Lung microvascular endothelial cell (primary cell): ENCODE results near the gene WASHC4. TPM values are rescaled to one million over a fixed set of nuclear protein-coding genes. Genes with fewer than 3 reads are reported as not detected.

Source experiments
- DNase-seq, 2 donors: peaks; one replicate each; pipeline versions ENCODE4 v3.0.0 to v3.0.0-alpha.2; 2010; ENCODE audit warnings: low read depth in 2 of 2
- total RNA-seq: library from RNA; depleted of rRNA; stranded (reverse); fragments of >200 nt; gene quantifications from 2 replicates; pipeline ENCODE4 v1.2.1, GENCODE V29; 2014

The WASHC4 gene, protein sequence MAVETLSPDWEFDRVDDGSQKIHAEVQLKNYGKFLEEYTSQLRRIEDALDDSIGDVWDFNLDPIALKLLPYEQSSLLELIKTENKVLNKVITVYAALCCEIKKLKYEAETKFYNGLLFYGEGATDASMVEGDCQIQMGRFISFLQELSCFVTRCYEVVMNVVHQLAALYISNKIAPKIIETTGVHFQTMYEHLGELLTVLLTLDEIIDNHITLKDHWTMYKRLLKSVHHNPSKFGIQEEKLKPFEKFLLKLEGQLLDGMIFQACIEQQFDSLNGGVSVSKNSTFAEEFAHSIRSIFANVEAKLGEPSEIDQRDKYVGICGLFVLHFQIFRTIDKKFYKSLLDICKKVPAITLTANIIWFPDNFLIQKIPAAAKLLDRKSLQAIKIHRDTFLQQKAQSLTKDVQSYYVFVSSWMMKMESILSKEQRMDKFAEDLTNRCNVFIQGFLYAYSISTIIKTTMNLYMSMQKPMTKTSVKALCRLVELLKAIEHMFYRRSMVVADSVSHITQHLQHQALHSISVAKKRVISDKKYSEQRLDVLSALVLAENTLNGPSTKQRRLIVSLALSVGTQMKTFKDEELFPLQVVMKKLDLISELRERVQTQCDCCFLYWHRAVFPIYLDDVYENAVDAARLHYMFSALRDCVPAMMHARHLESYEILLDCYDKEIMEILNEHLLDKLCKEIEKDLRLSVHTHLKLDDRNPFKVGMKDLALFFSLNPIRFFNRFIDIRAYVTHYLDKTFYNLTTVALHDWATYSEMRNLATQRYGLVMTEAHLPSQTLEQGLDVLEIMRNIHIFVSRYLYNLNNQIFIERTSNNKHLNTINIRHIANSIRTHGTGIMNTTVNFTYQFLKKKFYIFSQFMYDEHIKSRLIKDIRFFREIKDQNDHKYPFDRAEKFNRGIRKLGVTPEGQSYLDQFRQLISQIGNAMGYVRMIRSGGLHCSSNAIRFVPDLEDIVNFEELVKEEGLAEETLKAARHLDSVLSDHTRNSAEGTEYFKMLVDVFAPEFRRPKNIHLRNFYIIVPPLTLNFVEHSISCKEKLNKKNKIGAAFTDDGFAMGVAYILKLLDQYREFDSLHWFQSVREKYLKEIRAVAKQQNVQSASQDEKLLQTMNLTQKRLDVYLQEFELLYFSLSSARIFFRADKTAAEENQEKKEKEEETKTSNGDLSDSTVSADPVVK
- total RNA-seq = 79.1 and 106 TPM in 2 replicates

DNA sequence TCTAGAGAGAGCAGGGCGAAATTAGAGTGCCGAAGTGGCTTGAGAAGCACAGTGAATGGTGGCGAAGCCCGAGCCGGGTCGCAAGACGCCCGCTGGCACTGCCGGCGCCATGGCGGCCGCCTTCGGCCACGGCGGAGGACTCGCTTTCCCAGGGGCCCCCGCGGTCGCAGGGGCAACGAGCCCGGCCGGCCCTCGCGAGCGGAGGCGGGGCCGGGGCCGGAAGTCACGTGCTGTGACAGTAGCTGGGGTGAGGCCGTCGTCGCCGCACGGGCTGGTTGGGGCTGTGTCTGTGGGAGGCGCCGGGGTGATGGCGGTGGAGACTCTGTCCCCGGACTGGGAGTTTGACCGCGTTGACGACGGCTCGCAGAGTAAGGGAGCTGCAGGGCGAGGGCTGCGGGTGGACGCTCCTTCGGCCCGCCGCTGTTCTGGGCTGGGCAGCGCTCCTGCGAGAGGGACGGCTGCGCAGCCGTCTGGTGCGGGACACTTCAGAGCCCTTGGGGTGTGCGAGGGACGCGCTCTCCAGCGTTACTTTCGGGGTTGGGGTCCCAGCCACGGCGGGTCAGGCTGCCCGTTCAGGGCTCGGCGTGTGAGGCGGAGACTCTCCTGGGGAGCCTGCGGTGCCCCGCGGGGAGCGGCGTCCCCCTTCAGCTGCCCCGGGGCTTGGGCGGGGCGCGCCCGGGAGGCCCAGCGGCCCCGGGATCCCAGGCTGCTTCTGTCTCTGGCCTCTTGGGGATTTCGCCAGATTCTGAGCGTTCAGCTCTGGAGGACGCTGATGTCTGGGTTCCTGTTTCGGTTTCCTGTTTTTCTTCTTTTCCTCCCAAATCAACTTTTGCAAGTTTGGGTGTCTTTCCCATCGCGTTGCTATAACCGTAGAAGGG is at the start of gene WASHC4:
Gene WASHC4 (plus strand): TSS at position 238 of the 878 bp plus-strand sequence. CDS start 70 bp downstream, at position 308.
- DNase-seq = peak; percentile 94 to 96

DNA sequence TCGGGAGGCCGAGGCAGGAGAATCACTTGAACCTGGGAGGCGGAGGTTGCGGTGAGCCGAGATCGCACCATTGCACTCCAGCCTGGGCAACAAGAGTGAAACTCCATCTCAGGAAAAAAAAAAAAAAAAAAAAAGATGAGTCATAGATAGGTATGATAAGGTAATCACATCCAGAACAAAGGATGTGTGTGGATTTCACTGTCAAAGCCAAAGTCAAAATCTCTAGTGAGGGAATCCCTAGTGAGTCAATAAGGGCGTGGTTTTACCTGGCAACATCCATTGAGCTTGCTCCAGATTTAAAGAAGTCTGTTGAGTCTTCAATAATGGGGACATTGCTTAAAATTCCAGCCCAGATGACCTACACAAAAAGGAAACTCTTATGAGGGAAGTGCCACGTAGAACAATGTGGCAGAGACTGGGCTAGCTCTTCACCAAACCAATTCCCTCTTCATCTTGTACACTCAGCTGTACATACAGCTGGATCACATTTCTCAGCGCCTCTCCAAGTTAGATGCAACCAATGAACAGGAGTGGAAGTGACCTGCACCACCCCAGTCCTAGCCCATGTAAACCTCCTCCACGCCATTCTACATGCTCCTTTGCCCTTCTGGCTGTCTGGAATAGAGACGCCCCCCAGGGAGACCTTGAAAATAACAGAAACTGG is 46.7 kb upstream of the WASHC4 start:
- DNase-seq = no peak

DNA sequence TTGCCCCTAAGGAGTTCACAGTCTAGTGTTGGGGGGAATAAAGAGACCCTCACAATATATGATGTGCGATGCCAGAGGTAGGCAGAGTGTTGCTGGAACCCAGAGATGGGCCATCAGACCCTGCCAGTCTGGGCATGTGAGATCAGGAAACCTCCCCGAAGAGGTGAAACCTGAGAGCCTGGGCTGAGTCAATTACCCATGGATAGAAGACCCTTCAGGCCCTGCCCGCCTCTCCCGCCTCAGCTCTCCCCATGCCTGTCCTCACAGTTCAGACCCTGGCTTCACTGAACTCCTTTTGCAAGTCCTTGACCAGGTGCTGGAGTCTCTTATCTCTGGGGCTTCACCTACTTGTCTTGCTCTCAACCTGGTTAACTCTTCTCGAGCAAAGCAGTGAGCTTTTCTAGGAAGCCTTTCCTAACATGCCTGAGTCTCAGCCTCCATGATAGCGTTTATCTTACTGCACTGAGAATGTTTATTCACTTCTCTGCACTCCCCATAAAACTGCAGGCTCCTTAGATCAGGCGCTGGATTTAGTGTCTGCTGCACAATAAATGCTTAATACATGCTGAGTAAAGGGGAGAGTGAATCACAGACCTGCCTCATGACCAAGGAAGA is 42.9 kb upstream of the WASHC4 start:
- no peak for DNase-seq

DNA sequence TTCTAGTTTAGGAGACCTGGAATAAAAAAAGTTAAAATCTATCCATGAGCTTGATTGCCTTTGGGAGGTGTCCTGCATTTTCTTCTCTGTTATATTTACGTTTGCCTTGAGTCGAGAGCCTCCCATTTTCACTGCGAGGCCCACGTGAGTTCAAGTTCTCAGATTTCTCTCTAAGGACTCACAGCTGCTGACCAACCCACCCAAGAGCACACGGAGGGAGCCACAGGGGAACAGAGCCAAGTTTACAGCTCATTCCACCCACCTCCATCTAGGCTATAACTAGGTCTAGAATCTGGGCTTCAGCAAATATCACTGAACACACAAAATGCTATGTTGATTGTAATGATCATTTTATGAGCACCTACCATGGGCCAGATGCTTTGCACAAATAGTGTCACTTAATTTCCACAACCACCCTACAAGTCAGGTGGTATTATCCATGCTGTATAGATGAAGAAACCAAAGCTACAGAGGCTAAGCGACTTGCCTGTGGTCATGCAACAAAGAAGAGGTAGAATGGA is 40.0 kb upstream of the WASHC4 start:
- no peak for DNase-seq

DNA sequence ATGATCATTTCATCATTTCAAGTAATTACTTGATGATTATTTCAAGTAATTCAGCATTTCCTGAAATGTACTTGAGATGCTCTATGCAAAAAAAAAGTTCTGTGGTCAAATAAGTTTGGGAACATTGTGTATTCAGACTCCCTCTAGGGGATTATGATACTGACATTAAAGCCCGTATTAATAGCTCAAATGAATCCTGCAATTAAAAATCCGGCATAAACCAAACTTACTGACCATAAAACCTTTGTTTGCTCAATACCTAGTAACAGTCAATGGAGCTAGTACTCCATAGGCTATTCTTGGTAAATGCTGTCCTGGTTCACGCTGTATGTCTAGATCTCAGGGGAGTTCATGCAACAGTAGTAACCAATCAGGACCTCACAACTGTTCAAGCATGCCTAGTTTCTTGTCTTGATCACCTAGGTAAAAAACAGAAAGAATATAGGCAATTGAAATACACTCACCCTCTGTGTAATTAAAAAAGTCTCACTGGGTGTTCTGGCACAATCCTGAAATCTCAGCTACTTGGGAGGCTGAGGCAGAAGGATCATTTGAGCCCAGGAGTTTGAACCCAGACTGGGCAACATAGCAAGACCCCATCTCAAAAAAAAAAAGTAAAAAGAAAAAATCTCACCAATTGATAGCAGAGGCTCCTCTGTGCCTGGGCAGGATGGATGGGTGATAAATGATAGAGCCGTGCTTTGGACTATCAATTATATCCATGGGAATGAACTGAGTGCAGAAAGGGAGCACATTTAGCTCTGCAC is 37.4 kb upstream of the WASHC4 start:
- no peak for DNase-seq

DNA sequence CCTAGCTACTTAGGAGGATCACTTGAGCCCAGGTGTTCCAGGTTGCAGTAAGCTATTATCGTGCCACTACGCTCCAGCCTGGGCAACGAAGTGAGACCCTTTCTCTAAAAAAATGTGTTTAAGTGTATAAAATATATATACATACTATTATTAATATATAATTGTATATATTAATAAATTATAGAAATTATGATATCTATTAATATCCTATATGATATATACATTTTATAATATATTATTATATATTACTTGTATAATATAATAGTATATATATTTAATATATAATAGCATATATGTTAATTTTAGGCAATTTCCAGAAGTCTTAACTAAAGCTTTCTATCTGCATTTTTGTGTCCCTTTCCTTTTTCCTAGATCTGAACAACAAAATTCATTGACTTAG is 35.5 kb upstream of the WASHC4 start:
- no peak for DNase-seq

DNA sequence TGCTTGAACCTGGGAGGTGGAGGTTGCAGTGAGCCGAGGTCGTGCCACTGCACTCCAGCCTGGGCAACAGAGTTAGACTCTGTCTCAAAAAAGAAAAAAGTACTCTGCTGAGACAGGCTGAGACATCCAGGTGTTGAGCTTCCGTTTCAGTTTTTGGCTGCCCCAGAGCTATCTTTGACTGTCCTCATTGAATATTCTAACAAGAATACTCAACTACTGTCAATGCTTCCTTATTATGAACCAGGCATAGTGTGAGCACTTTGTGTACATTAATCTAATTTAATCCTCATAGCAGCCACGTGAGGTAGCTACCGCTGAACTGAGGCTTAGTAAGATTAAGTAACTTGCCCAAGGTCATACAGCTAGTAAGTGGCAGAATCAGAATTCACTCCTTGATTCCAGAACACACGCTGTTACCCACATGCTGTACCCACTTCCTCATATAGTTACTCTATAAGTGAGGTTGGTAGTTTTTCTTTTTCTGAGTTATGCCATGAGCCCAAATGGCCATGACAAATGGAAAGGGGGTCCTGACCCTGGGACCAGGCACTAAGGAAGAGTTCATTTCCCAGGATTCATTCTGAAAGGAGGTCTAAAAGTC is 34.5 kb upstream of the WASHC4 start:
- DNase-seq = no peak

DNA sequence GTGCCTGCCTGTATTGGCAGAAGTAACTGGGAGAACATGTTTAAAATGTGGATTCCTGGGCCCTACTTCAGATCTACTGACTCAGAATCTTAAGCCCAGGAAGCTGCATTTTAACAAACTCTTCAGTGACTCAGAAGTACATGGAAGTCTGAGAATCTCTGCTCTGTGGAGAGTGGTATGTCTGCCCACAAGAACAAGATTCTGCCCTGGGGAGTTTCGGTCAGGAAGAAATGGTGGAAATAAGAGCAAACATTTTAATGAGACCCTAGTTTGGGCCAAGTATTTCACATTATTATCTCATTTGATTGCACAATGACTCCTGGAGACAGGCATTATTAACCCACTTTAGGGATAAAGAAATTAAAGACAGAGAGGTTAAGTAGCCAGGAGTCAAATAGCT is 31.4 kb upstream of the WASHC4 start:
- no peak for DNase-seq

DNA sequence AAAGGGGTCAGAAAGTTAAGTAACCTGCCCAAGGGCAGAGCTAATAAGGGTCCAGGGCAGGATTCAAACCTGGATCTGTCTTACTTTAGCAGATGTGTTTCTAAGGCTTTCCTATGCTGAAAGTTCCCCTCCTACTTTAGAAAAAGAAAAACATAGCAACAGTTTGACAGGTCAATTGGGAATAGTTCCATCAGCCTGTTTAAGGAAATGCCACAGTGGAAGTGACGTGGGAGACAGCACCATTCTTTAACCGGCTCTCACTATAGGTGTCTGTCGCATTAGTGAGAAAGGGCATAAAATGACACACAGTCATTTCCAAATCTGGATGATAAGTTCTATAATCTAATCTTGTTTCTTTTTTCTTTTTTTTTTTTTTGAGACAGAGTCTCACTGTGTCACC is 30.6 kb upstream of the WASHC4 start:
- DNase-seq = peak in 1 of 2 donors; percentile 3

DNA sequence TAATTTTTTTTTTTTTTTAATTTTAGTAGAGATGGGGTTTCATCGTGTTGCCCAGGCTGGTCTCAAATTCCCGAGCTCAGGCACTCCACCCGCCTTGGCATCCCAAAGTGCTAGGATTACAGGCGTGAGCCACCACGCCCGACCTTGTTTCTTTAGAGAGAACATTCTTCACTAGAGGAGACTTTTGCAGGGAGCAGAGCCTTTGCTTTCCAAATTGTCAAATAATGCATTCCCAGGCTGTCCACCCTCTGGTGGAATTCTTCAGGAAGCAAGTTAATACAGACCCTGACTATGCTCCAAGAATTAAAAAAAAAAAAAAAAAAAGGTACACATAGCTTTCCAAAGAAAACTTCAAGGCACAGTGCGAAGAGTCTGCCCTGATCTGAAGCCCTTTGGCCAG is 30.1 kb upstream of the WASHC4 start:
- no peak for DNase-seq

DNA sequence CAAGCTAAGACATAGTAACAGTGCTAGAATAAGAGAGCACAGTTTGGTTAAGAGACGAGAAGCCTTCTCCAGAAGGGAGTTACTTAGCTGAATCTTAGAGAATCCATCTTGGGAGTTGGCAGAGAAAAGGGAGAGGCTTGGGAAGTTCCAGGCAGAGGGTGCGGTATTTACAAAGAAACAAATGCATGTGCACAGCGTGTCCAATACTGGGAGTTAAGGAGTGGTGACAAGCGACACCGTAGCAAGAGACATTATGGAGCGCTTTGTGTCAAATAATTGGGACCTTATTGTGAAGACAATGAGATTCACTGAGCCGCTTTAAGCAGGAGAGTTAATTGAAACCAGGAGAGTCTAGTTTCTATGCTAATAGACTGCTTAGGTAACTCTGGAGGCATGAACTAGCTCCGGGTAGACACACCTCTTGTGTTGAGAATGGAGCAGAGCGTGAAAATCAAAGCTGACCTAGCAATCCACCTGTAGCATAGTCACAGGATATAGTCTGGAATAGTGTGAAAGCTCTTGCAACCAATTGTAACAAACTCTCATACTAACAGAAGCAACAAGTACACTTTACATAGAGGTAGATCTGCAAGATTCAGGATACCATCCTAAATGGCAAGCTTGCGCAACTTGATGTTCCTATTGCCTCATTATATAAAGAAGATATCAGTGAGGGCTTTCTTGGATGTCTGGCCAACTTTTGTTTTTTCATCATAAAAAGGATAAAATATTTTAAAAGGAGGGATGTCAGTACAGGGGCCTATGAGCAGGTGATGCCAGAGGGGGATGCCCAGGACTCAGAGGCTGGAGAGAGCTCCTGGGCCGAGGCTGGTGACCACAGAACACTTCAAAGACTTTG is 28.6 kb upstream of the WASHC4 start:
- DNase-seq = no peak

DNA sequence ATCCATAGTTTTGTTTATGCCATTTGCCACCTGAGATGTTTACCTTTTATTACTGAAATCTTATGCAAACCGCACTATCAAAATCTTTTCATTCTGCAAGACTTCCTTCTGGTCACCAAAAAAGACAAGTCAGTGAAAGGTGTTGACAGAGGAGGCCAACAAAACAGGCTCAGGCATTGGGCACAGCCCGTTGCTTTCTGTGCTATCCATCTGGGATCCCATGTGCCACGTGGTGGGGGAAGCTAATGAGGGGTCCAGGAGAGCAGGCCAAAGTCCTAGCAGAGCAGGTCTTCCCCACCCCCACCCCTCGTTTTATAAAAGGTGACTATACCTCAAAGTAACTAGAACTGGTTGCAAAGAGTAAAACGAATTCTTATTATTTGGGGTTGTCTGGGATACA is 24.5 kb upstream of the WASHC4 start:
- no peak for DNase-seq

DNA sequence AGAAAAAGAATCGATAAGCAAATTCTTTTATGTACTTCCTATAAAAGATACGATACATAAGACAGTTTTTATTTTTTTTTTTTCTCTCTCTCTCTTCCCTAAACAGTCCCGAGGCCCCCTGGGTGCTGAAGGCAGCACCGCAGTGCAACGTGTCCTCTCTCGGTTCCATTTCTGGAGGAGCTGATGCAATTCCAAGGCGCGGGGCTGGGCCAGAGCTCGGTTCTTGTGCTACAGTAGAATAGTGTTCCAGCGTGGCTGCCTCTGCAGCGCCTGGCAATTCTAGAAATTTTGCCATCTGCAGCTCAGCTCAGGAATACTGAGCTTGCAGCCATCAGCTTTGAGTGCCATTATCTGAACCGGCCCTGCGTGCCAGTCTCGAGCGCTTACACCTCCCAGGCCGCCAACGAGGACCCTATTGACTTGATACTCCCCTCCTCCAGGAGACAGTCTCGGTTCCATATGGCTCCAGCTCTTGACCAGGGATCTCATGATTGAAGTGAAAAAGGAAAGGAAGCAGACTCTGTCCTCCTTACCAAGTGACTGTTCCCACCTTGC is 23.9 kb upstream of the WASHC4 start:
- peak; percentile 8 to 59 for DNase-seq

DNA sequence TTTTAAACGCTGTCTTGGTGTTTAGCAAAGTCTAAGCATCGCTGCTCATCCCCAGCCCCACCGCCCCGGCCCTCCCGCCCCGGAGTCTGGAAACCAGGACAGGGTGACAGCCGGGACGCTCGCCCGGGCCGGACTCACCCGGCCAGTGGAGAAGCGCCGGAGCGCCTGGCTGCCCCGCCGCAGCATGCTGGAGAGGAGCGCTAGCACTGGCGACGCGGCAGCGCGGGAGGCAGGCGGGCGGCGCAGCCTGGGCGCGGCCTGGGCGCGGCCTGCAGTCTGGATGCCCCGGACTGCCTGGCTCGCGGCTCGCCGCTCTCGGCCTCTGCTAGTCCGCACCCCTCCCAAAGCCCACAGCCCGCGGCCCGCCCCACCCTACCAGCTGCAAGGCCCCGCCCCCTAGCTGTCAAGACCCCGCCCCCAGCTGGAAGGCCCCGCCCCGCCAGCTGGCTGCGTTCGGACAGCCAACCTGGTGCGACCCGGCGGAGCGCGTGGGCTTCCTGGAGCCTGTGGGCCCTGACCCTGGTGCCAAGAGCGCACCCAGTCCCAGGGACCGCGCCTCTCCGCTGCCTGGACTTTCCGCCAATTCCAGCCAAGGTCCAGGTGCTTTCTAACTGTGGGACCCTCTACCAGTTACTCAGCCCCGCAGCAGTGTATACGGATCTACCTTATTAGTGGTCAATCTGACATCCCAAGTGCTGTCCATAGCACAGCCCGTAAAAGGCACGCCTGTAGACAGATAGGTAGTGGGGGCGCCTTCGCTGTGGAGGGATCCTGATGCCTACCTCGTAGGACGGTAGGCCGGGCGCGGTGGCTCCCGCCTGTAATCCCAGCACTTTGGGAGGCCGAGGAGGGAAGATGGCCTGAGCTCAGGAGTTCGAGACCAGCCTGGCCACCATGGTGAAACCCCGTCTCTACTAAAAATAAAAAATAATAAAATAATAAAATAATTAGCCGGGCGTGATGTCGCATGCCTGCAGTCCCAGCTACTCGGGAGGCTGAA is 23.0 kb upstream of the WASHC4 start, which contains the start of gene ALDH1L2:
Gene ALDH1L2 (minus strand): TSS at position 208 of the 1,000 bp plus-strand sequence. CDS start 22 bp downstream, at position 186.
- peak; percentile 80 to 91 for DNase-seq

DNA sequence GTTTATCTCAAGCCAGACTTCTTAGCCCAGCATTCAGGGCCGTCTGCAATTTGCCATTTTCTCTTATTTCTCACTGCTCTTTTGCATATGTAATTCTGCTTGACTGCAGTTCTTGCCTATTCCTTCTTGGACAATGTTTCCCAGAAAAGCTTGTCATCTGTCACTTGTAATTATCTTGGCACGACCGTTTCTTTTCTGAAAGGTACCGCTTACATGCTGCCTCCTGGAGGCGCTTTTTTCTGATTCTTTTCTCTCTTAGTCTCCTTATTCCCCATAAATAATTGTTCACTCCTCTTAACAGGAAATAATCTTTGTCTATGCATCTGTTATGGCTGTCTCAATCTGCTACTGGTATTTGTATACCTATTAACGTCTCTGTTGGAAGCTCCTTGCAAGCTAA is 22.0 kb upstream of the WASHC4 start:
- no peak for DNase-seq

DNA sequence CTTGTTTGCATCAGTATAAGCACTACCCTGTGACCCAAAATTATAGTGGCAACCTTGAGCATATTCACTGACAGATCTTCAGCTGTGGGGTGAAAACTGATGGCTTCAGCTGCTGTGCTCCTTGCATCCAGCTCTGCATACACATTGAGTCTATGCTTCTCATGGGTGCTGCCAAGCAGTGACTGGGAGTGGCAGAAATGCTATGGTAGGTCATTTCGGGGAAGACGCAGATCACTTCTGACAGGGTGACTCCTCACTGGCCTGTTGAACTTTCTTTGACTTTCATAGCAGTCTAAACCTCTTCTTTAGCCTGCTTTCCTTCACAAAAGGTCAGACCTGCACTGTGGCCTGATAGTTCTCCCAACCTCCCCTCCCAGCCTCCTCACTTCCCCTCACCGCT is 17.7 kb upstream of the WASHC4 start:
- no peak for DNase-seq
